RWPE1 (cell line): ENCODE measurements around the gene RPL32.
"Not testable (repeated sequence)": the region's sequence is repeated elsewhere in the genome, so short reads cannot be mapped to it uniquely, and the experiment has no call there.

Experiments
- CTCF ChIA-PET: fragments of 350-600 bp; sonication (Branson Sonifier 250); formaldehyde crosslinking; extraction: SDS; loops from one replicate; lab custom pipeline; 2021; lab: Yijun Ruan, JAX
- POLR2A ChIA-PET: fragments of 400-600 bp; formaldehyde crosslinking; extraction: SDS; loops from one replicate; lab custom pipeline; 2020; ENCODE audit warnings: antibody characterized with exemption; ENCODE audit not compliant: low non-redundant PET; lab: Yijun Ruan, JAX
- DNase-seq: peaks from one replicate; pipeline ENCODE4 v3.0.0; 2012; ENCODE audit warnings: low spot score
- H3K27ac ChIP-seq: fragments of 450-650 bp; 2 replicates; pipeline ENCODE4 v1.5.1; 2017
- CTCF ChIP-seq: fragments of 450-650 bp; conservative IDR thresholded peaks from 2 replicates; pipeline ENCODE4 v1.5.1; 2017; ENCODE audit warnings: low read depth, mild to moderate bottlenecking

The RPL32 gene

GRCh38 chr3:12866836-12867235, 25.5 kb upstream of the RPL32 start:
- ChIA-PET CTCF (no interaction called here), POLR2A (no interaction called here)
- TF ChIP-seq CTCF: no peak
- DNase-seq: no peak
- H3K27ac ChIP-seq: no peak overlapping the region

- POLR2A ChIA-PET: no interaction called here
- H3K27ac ChIP-seq: no peak overlapping the region
- DNase-seq: no peak
- TF ChIP-seq CTCF: no peak
- CTCF ChIA-PET: no interaction called here
Observed at GRCh38 chr3:12865271-12865670, 23.9 kb upstream of the RPL32 start.

GRCh38 chr3:12862387-12862786, 21.0 kb upstream of the RPL32 start:
- ChIA-PET CTCF (no interaction called here), POLR2A (no interaction called here)
- no peak overlapping the region for H3K27ac ChIP-seq
- DNase-seq: no peak
- TF ChIP-seq CTCF: no peak

GRCh38 chr3:12861611-12862010, 20.2 kb upstream of the RPL32 start:
- TF ChIP-seq CTCF: no peak
- no peak overlapping the region for H3K27ac ChIP-seq
- DNase-seq: no peak
- ChIA-PET CTCF (no interaction called here), POLR2A (no interaction called here)

- no peak for TF ChIP-seq CTCF
- DNase-seq: no peak
- CTCF ChIA-PET: no interaction called here
- H3K27ac ChIP-seq: no peak overlapping the region
- POLR2A ChIA-PET: no interaction called here
Observed at GRCh38 chr3:12859840-12860239, 18.5 kb upstream of the RPL32 start.

- no peak for DNase-seq
- no peak for TF ChIP-seq CTCF
- H3K27ac ChIP-seq: no peak overlapping the region
- ChIA-PET CTCF (no interaction called here), POLR2A (no interaction called here)
Observed at GRCh38 chr3:12856626-12857025, 15.3 kb upstream of the RPL32 start.

- DNase-seq: no peak
- POLR2A ChIA-PET: no interaction called here
- no peak for TF ChIP-seq CTCF
- no peak overlapping the region for H3K27ac ChIP-seq
- CTCF ChIA-PET: interaction anchor here (0.9 kb wide), 1 partner anchor 39 kb away, joined by 3 read pairs; no protein-coding TSS in a partner anchor
Observed at GRCh38 chr3:12854565-12854964, 13.2 kb upstream of the RPL32 start.

- DNase-seq, CTCF ChIA-PET, H3K27ac ChIP-seq, POLR2A ChIA-PET: not testable (repeated sequence)
Observed at GRCh38 chr3:12853847-12854246, 12.5 kb upstream of the RPL32 start.
